Activated naive CD4-positive, alpha-beta T cell treated with anti-CD3 and anti-CD28 coated beads for 36 hours (primary cell): ENCODE data around the gene OGFRL1. TPM values are rescaled to one million over a fixed set of nuclear protein-coding genes. Genes with fewer than 3 reads are reported as not detected.

Experiments
- CTCF ChIA-PET: fragments of 350-600 bp; sonication (Branson Sonifier 250); formaldehyde crosslinking; loops from one replicate; lab custom pipeline; 2021; ENCODE audit warnings: antibody characterized with exemption; lab: Charles Lee
- DNase-seq: peaks from one replicate; pipeline ENCODE4 v3.0.0-alpha.2; 2020
- H3K27ac Mint-ChIP-seq: one replicate; pipeline ENCODE4 v1.8.0; 2021; ENCODE audit warnings: mild to moderate bottlenecking, mixed read lengths
- H3K27me3 Mint-ChIP-seq: one replicate; pipeline ENCODE4 v1.8.0; 2021; ENCODE audit warnings: low read depth, mixed read lengths
- H3K36me3 Mint-ChIP-seq: one replicate; pipeline ENCODE4 v1.8.0; 2021; ENCODE audit warnings: low read depth, mixed read lengths
- H3K4me1 Mint-ChIP-seq: one replicate; pipeline ENCODE4 v1.8.0; 2021; ENCODE audit warnings: low read depth, mixed read lengths
- H3K4me3 Mint-ChIP-seq: one replicate; pipeline ENCODE4 v1.8.0; 2021; ENCODE audit warnings: mild to moderate bottlenecking, moderate library complexity, mixed read lengths
- H3K9me3 Mint-ChIP-seq: one replicate; pipeline ENCODE4 v1.8.0; 2021; ENCODE audit warnings: mixed read lengths
- intact Hi-C: fragments of 100-400 bp; cut with micrococcal nuclease; formaldehyde crosslinking; loops from one replicate; pipeline ENCODE4 v1.15.1; 2023
- total RNA-seq, 2 experiments: library from RNA; stranded (reverse); gene quantifications; one replicate each; pipeline ENCODE4 v1.2.3, GENCODE V29; 2021

Gene OGFRL1
- total RNA-seq, 2 experiments from 2014 or later: 2.6 to 3.1 TPM

- no peaks in the 10 kb centered on the region for H3K9me3 Mint-ChIP-seq
- CTCF ChIA-PET: no interaction called here
- H3K27ac Mint-ChIP-seq: no peak overlapping the region
- no peak for DNase-seq
- no peak overlapping the region for H3K4me3 Mint-ChIP-seq
- no peaks in the 10 kb centered on the region for H3K36me3 Mint-ChIP-seq
- intact Hi-C loops: no loop called here
- H3K4me1 Mint-ChIP-seq: no peaks in the 10 kb centered on the region
- H3K27me3 Mint-ChIP-seq: peaks cover 2% of the 10 kb centered on the region
These were observed 31.4 kb downstream of the OGFRL1 start for GRCh38 chr6:71320041-71320440.

- intact Hi-C loops: no loop called here
- no peak for DNase-seq
- H3K27ac Mint-ChIP-seq: no peak overlapping the region
- H3K9me3 Mint-ChIP-seq: no peaks in the 10 kb centered on the region
- H3K4me1 Mint-ChIP-seq: no peaks in the 10 kb centered on the region
- H3K27me3 Mint-ChIP-seq: no peaks in the 10 kb centered on the region
- no peak overlapping the region for H3K4me3 Mint-ChIP-seq
- CTCF ChIA-PET: interaction anchor here (0.6 kb wide), 1 partner anchor 47 kb away, joined by 3 read pairs; no protein-coding TSS in a partner anchor
- no peaks in the 10 kb centered on the region for H3K36me3 Mint-ChIP-seq
These were observed 32.7 kb downstream of the OGFRL1 start for GRCh38 chr6:71321314-71321713.

GRCh38 chr6:71324194-71324785 lies 35.7 kb downstream of the OGFRL1 start:
- Mint-ChIP-seq H3K4me3 (no peak overlapping the region), H3K4me1 (no peaks in the 10 kb centered on the region), H3K27me3 (no peaks in the 10 kb centered on the region), H3K27ac (no peak overlapping the region), H3K36me3 (no peaks in the 10 kb centered on the region), H3K9me3 (no peaks in the 10 kb centered on the region)
- CTCF ChIA-PET: no interaction called here
- DNase-seq: no peak
- intact Hi-C loops: no loop called here

GRCh38 chr6:71326611-71327010 lies 38.0 kb downstream of the OGFRL1 start:
- H3K27me3 Mint-ChIP-seq: peaks cover 2% of the 10 kb centered on the region
- H3K27ac Mint-ChIP-seq: no peak overlapping the region
- no peak overlapping the region for H3K4me3 Mint-ChIP-seq
- H3K4me1 Mint-ChIP-seq: no peaks in the 10 kb centered on the region
- DNase-seq: no peak
- CTCF ChIA-PET: interaction anchor here (1.0 kb wide), 1 partner anchor 19 kb away, joined by 3 read pairs; no protein-coding TSS in a partner anchor
- H3K9me3 Mint-ChIP-seq: no peaks in the 10 kb centered on the region
- H3K36me3 Mint-ChIP-seq: no peaks in the 10 kb centered on the region
- intact Hi-C loops: no loop called here

GRCh38 chr6:71330501-71330900 lies 41.9 kb downstream of the OGFRL1 start:
- CTCF ChIA-PET: no interaction called here

GRCh38 chr6:71332012-71332411 lies 43.4 kb downstream of the OGFRL1 start:
- no peaks in the 10 kb centered on the region for H3K9me3 Mint-ChIP-seq
- intact Hi-C loops: no loop called here
- no peak overlapping the region for H3K27ac Mint-ChIP-seq
- H3K4me3 Mint-ChIP-seq: no peak overlapping the region
- H3K36me3 Mint-ChIP-seq: no peaks in the 10 kb centered on the region
- no peaks in the 10 kb centered on the region for H3K4me1 Mint-ChIP-seq
- CTCF ChIA-PET: no interaction called here
- peaks cover 9% of the 10 kb centered on the region for H3K27me3 Mint-ChIP-seq
- DNase-seq: no peak

More at GRCh38 chr6:71330501-71330900, 41.9 kb downstream of the OGFRL1 start:
- Mint-ChIP-seq H3K27me3 (peaks cover 6% of the 10 kb centered on the region), H3K4me1 (no peaks in the 10 kb centered on the region), H3K4me3 (no peak overlapping the region), H3K36me3 (no peaks in the 10 kb centered on the region), H3K27ac (no peak overlapping the region), H3K9me3 (no peaks in the 10 kb centered on the region)
- intact Hi-C loops: no loop called here
- DNase-seq: no peak

GRCh38 chr6:71333050-71333449 lies 44.4 kb downstream of the OGFRL1 start:
- peaks cover 12% of the 10 kb centered on the region for H3K27me3 Mint-ChIP-seq
- H3K4me3 Mint-ChIP-seq: no peak overlapping the region
- no peaks in the 10 kb centered on the region for H3K36me3 Mint-ChIP-seq
- no peaks in the 10 kb centered on the region for H3K4me1 Mint-ChIP-seq
- intact Hi-C loops: no loop called here
- H3K9me3 Mint-ChIP-seq: no peaks in the 10 kb centered on the region
- no peak for DNase-seq
- CTCF ChIA-PET: no interaction called here
- no peak overlapping the region for H3K27ac Mint-ChIP-seq

GRCh38 chr6:71333697-71334096 lies 45.1 kb downstream of the OGFRL1 start:
- no peaks in the 10 kb centered on the region for H3K36me3 Mint-ChIP-seq
- CTCF ChIA-PET: no interaction called here
- no peak for DNase-seq
- H3K4me1 Mint-ChIP-seq: no peaks in the 10 kb centered on the region
- no peak overlapping the region for H3K27ac Mint-ChIP-seq
- intact Hi-C loops: no loop called here
- peaks cover 12% of the 10 kb centered on the region for H3K27me3 Mint-ChIP-seq
- no peak overlapping the region for H3K4me3 Mint-ChIP-seq
- H3K9me3 Mint-ChIP-seq: no peaks in the 10 kb centered on the region

- no peak overlapping the region for H3K4me3 Mint-ChIP-seq
- peaks cover 12% of the 10 kb centered on the region for H3K27me3 Mint-ChIP-seq
- CTCF ChIA-PET: no interaction called here
- no peak for DNase-seq
- H3K36me3 Mint-ChIP-seq: no peaks in the 10 kb centered on the region
- no peaks in the 10 kb centered on the region for H3K9me3 Mint-ChIP-seq
- no peak overlapping the region for H3K27ac Mint-ChIP-seq
- intact Hi-C loops: no loop called here
- H3K4me1 Mint-ChIP-seq: no peaks in the 10 kb centered on the region
These were observed 46.2 kb downstream of the OGFRL1 start for GRCh38 chr6:71334768-71335167.

GRCh38 chr6:71335544-71335943 lies 46.9 kb downstream of the OGFRL1 start:
- intact Hi-C loops: no loop called here
- no peaks in the 10 kb centered on the region for H3K4me1 Mint-ChIP-seq
- no peak for DNase-seq
- no peaks in the 10 kb centered on the region for H3K9me3 Mint-ChIP-seq
- H3K4me3 Mint-ChIP-seq: no peak overlapping the region
- CTCF ChIA-PET: no interaction called here
- H3K27ac Mint-ChIP-seq: no peak overlapping the region
- peaks cover 12% of the 10 kb centered on the region for H3K27me3 Mint-ChIP-seq
- H3K36me3 Mint-ChIP-seq: no peaks in the 10 kb centered on the region

GRCh38 chr6:71336901-71337300 lies 48.3 kb downstream of the OGFRL1 start:
- DNase-seq: no peak
- CTCF ChIA-PET: interaction anchor here (0.7 kb wide), 1 partner anchor 19 kb away, joined by 3 read pairs; no protein-coding TSS in a partner anchor
- Mint-ChIP-seq H3K4me1 (no peaks in the 10 kb centered on the region), H3K36me3 (no peaks in the 10 kb centered on the region), H3K27ac (no peak overlapping the region), H3K4me3 (no peak overlapping the region), H3K9me3 (no peaks in the 10 kb centered on the region), H3K27me3 (peaks cover 9% of the 10 kb centered on the region)
- intact Hi-C loops: no loop called here

- intact Hi-C loops: no loop called here
- H3K27me3 Mint-ChIP-seq: peaks cover 9% of the 10 kb centered on the region
- no peaks in the 10 kb centered on the region for H3K36me3 Mint-ChIP-seq
- no peak overlapping the region for H3K27ac Mint-ChIP-seq
- no peak overlapping the region for H3K4me3 Mint-ChIP-seq
- CTCF ChIA-PET: no interaction called here
- no peak for DNase-seq
- no peaks in the 10 kb centered on the region for H3K4me1 Mint-ChIP-seq
- H3K9me3 Mint-ChIP-seq: no peaks in the 10 kb centered on the region
These were observed 50.1 kb downstream of the OGFRL1 start for GRCh38 chr6:71338540-71339316.

GRCh38 chr6:71342772-71343171 lies 54.2 kb downstream of the OGFRL1 start:
- H3K9me3 Mint-ChIP-seq: no peaks in the 10 kb centered on the region
- intact Hi-C loops: no loop called here
- no peaks in the 10 kb centered on the region for H3K36me3 Mint-ChIP-seq
- no peak overlapping the region for H3K4me3 Mint-ChIP-seq
- H3K4me1 Mint-ChIP-seq: peaks cover 2% of the 10 kb centered on the region
- no peak for DNase-seq
- H3K27me3 Mint-ChIP-seq: peaks cover 5% of the 10 kb centered on the region
- CTCF ChIA-PET: interaction anchor here (1.2 kb wide), 1 partner anchor 152 kb away, joined by 4 read pairs; no protein-coding TSS in a partner anchor
- H3K27ac Mint-ChIP-seq: no peak overlapping the region
